ENCODE data around the gene KRT37.

DNA sequence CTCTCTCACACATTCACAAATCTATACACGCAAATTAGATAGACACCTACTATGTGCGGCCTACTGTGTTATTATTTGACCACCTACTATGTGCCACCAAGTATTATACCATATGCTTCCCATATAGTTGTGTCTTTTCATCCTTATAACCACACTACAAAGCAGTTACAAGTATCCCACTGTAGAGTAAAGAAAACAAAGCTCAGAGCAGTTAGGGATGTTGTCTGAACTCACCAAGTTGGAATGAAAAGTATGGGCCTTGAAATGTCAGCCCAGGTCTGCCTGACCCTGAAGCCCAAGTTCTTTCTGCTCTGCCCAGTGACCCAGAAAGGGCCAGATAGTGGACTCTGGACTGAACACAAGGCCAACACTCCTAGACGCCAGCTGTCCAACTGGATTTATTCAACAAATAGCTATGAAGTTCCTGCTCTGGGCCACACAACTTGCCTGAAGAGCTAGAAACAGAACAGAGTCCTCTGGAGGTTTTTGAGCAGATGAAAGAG is 8.5 kb downstream of the KRT37 start:
- TF ChIP-seq, protein P1, sequence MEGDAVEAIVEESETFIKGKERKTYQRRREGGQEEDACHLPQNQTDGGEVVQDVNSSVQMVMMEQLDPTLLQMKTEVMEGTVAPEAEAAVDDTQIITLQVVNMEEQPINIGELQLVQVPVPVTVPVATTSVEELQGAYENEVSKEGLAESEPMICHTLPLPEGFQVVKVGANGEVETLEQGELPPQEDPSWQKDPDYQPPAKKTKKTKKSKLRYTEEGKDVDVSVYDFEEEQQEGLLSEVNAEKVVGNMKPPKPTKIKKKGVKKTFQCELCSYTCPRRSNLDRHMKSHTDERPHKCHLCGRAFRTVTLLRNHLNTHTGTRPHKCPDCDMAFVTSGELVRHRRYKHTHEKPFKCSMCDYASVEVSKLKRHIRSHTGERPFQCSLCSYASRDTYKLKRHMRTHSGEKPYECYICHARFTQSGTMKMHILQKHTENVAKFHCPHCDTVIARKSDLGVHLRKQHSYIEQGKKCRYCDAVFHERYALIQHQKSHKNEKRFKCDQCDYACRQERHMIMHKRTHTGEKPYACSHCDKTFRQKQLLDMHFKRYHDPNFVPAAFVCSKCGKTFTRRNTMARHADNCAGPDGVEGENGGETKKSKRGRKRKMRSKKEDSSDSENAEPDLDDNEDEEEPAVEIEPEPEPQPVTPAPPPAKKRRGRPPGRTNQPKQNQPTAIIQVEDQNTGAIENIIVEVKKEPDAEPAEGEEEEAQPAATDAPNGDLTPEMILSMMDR (IDR thresholded peaks at IDR 0.05) = no peak
- TF ChIP-seq POLR2A (IDR thresholded peaks at IDR 0.05) = no peak

Data from prostate gland (tissue), 2 donors.